Caco-2 (cell line): Measurements from ENCODE around the gene NABP2. TPM values are rescaled to one million over a fixed set of nuclear protein-coding genes. Genes with fewer than 3 reads are reported as not detected.
"Not testable (repeated sequence)": the region's sequence is repeated elsewhere in the genome, so short reads cannot be mapped to it uniquely, and the experiment has no call there.

Experiments
- BruUV-seq: library from RNA; stranded (reverse); fragments of 400-500 nt; replicated peaks from 2 replicates; lab custom pipeline; 2021; lab: Mats Ljungman, UMichigan
- CTCF ChIA-PET: fragments of 300-600 bp; sonication (Branson Sonifier 250); formaldehyde crosslinking; loops from one replicate; lab custom pipeline; 2022; ENCODE audit warnings: antibody characterized with exemption; lab: Charles Lee
- POLR2A ChIA-PET: fragments of 300-600 bp; sonication (Branson Sonifier 250); formaldehyde crosslinking; loops from one replicate; lab custom pipeline; 2022; ENCODE audit warnings: antibody characterized with exemption; lab: Charles Lee
- DNase-seq, 2 experiments: peaks; one replicate each; pipeline versions ENCODE4 v3.0.0 to v3.0.0-alpha.2; 2020 to 2022
- H3K27me3 ChIP-seq: replicated peaks from 2 replicates; pipeline ENCODE4 v1.6.0; 2011; ENCODE audit warnings: low read length; ENCODE audit not compliant: control insufficient read depth, insufficient read depth
- H3K36me3 ChIP-seq: 2 replicates; pipeline ENCODE4 v1.5.1; 2011; ENCODE audit warnings: low read length; ENCODE audit not compliant: control insufficient read depth, insufficient read depth
- H3K4me1 ChIP-seq: fragments of 250-450 bp; sonication (Bioruptor Pico); 2 replicates; pipeline ENCODE4 v1.5.1; 2020; ENCODE audit warnings: mild to moderate bottlenecking
- H3K4me3 ChIP-seq: 2 replicates; pipeline ENCODE4 v1.5.1; 2011; ENCODE audit warnings: low read depth, mild to moderate bottlenecking, control low read depth, low read length
- H3K9me3 ChIP-seq: fragments of 250-450 bp; sonication (Bioruptor Pico); 2 replicates; pipeline ENCODE4 v1.5.1; 2020; ENCODE audit warnings: mild to moderate bottlenecking, moderate library complexity
- H3K27ac Mint-ChIP-seq: one replicate; pipeline ENCODE4 v1.8.0; 2022; ENCODE audit warnings: mixed read lengths; ENCODE audit not compliant: unreplicated experiment
- H3K27me3 Mint-ChIP-seq: one replicate; pipeline ENCODE4 v1.8.0; 2022; ENCODE audit warnings: mixed read lengths; ENCODE audit not compliant: insufficient read depth, unreplicated experiment
- H3K36me3 Mint-ChIP-seq: one replicate; pipeline ENCODE4 v1.8.0; 2022; ENCODE audit warnings: mild to moderate bottlenecking, mixed read lengths; ENCODE audit not compliant: insufficient read depth, unreplicated experiment
- H3K4me1 Mint-ChIP-seq: one replicate; pipeline ENCODE4 v1.8.0; 2022; ENCODE audit warnings: low read depth, mixed read lengths; ENCODE audit not compliant: unreplicated experiment
- H3K4me3 Mint-ChIP-seq: one replicate; pipeline ENCODE4 v1.8.0; 2022; ENCODE audit warnings: mild to moderate bottlenecking, moderate library complexity, mixed read lengths; ENCODE audit not compliant: unreplicated experiment
- H3K9me3 Mint-ChIP-seq: one replicate; pipeline ENCODE4 v1.8.0; 2022; ENCODE audit warnings: mixed read lengths; ENCODE audit not compliant: unreplicated experiment
- intact Hi-C: fragments of 100-400 bp; cut with micrococcal nuclease; formaldehyde crosslinking; loops from one replicate; pipeline ENCODE4 v1.10.0; 2022; ENCODE audit not compliant: unreplicated experiment
- total RNA-seq: library from RNA; stranded (reverse); gene quantifications from 2 replicates; pipeline ENCODE4 v1.2.3, GENCODE V29; 2022
- TF ChIP-seq, protein P1 (sequence below), 2 experiments: fragments of 200-600 bp in 1 of 2; IDR thresholded peaks; 1 replicate in 1 of 2; 2 replicates in 1 of 2; pipeline versions ENCODE4 v1.5.1 to v1.8.0; 2011 to 2022; ENCODE audit warnings: antibody characterized with exemption in 1 of 2, control low read depth in 1 of 2, inconsistent platforms in 1 of 2, low read depth in 1 of 2, low read length in 1 of 2, mild to moderate bottlenecking in 1 of 2, moderate library complexity in 1 of 2; ENCODE audit not compliant: insufficient read depth in 1 of 2, severe bottlenecking in 1 of 2, unreplicated experiment in 1 of 2

The NABP2 gene
- total RNA-seq, 1 experiment from 2014 or later: 32.1 TPM

- Histone ChIP-seq H3K9me3 (no peaks in the 10 kb centered on the region), H3K27me3 (no peaks in the 10 kb centered on the region), H3K36me3 (peaks cover 2% of the 10 kb centered on the region; the same call in 1 of the 2 replicates), H3K4me1 (peaks cover 19% of the 10 kb centered on the region), H3K4me3 (peak overlapping the region; percentile 49)
- ChIA-PET CTCF (interaction anchor here (0.7 to 3.8 kb wide), 5 partner anchors 15 to 217 kb away, joined by 3 to 99 read pairs (median 10); partner anchors contain the start of genes RAB5B, RNF41 and ZC3H10), POLR2A (interaction anchor here (0.7 to 2.3 kb wide), 2 partner anchors 15 to 31 kb away, joined by 8 to 11 read pairs; partner anchors contain the start of gene RNF41)
- Mint-ChIP-seq H3K4me3 (peak overlapping the region; percentile 97), H3K4me1 (peaks cover 35% of the 10 kb centered on the region), H3K27me3 (peaks cover 3% of the 10 kb centered on the region), H3K36me3 (peaks cover 34% of the 10 kb centered on the region), H3K27ac (peak overlapping the region; percentile 98), H3K9me3 (no peaks in the 10 kb centered on the region)
- intact Hi-C loops: loop anchor here (1.0 to 5.0 kb wide), 4 partner anchors 71 to 277 kb away; partner anchors contain the start of genes CS and SPRYD4
- no TSS peak for BruUV-seq
- no peak for DNase-seq
- TF ChIP-seq, protein P1, sequence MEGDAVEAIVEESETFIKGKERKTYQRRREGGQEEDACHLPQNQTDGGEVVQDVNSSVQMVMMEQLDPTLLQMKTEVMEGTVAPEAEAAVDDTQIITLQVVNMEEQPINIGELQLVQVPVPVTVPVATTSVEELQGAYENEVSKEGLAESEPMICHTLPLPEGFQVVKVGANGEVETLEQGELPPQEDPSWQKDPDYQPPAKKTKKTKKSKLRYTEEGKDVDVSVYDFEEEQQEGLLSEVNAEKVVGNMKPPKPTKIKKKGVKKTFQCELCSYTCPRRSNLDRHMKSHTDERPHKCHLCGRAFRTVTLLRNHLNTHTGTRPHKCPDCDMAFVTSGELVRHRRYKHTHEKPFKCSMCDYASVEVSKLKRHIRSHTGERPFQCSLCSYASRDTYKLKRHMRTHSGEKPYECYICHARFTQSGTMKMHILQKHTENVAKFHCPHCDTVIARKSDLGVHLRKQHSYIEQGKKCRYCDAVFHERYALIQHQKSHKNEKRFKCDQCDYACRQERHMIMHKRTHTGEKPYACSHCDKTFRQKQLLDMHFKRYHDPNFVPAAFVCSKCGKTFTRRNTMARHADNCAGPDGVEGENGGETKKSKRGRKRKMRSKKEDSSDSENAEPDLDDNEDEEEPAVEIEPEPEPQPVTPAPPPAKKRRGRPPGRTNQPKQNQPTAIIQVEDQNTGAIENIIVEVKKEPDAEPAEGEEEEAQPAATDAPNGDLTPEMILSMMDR (IDR thresholded peaks at IDR 0.05; ENCODE audit: insufficient read depth in 1 of 2, low read depth in 1 of 2, low read length in 1 of 2, severe bottlenecking in 1 of 2, unreplicated experiment in 1 of 2): no peak
Observed at GRCh38 chr12:56190695-56191155, 33.4 kb upstream of the NABP2 start.

GRCh38 chr12:56192582-56192981 is 31.6 kb upstream of the NABP2 start:
- H3K9me3 Mint-ChIP-seq: no peaks in the 10 kb centered on the region
- DNase-seq: no peak
- H3K4me3 ChIP-seq: no peak overlapping the region
- H3K4me1 Mint-ChIP-seq: peaks cover 32% of the 10 kb centered on the region
- no peaks in the 10 kb centered on the region for H3K27me3 ChIP-seq
- H3K36me3 Mint-ChIP-seq: peaks cover 33% of the 10 kb centered on the region
- TF ChIP-seq, protein P1 (IDR thresholded peaks at IDR 0.05; ENCODE audit: insufficient read depth in 1 of 2, low read depth in 1 of 2, low read length in 1 of 2, severe bottlenecking in 1 of 2, unreplicated experiment in 1 of 2): no peak
- H3K27me3 Mint-ChIP-seq: peaks cover 3% of the 10 kb centered on the region
- CTCF ChIA-PET: no interaction called here
- no TSS peak for BruUV-seq
- no peaks in the 10 kb centered on the region for H3K9me3 ChIP-seq
- H3K4me3 Mint-ChIP-seq: no peak overlapping the region
- no peaks in the 10 kb centered on the region for H3K36me3 ChIP-seq
- POLR2A ChIA-PET: no interaction called here
- H3K4me1 ChIP-seq: peaks cover 25% of the 10 kb centered on the region
- H3K27ac Mint-ChIP-seq: no peak overlapping the region
- intact Hi-C loops: loop anchor here (2.0 to 5.0 kb wide), 3 partner anchors 66 to 275 kb away; partner anchors contain the start of genes ANKRD52 and SPRYD4

DNA sequence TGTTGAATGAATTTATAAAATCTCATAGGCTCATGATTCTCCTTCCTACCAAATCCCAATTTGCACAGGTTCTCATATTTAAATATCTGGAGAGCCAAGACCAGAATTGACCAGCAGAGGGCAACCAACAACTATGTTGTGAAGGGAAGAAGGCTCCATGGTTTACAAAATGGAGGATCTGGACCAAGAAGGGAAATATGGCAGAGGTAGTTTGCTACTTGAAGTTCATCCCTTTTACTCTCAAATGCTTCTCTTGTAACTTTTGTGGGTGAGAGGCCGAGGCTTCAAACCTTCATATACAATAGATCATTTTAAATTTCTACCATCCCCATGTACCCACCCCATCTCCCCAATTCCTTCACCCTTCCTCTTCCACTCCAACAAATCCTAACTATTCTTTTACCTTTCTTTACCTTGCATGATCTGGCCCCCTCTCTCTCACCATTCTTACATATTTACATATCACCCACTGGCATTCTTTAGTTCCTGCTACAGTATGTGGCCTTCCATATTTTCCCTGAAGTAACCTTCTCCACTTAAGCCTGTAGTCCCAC is 31.0 kb upstream of the NABP2 start:
- Histone ChIP-seq H3K36me3 (no peaks in the 10 kb centered on the region), H3K9me3 (no peaks in the 10 kb centered on the region), H3K4me1 (peaks cover 19% of the 10 kb centered on the region), H3K27me3 (no peaks in the 10 kb centered on the region), H3K4me3 (no peak overlapping the region)
- no TSS peak for BruUV-seq
- peak overlapping the region; percentile 54 for H3K27ac Mint-ChIP-seq
- peaks cover 3% of the 10 kb centered on the region for H3K27me3 Mint-ChIP-seq
- intact Hi-C loops: loop anchor here (1.0 to 5.0 kb wide), 4 partner anchors 31 to 274 kb away; partner anchors contain the start of genes ANKRD52, NABP2 and SPRYD4
- H3K4me3 Mint-ChIP-seq: peak overlapping the region; percentile 1
- peaks cover 28% of the 10 kb centered on the region for H3K4me1 Mint-ChIP-seq
- ChIA-PET POLR2A (no interaction called here), CTCF (no interaction called here)
- TF ChIP-seq, protein P1 (IDR thresholded peaks at IDR 0.05; ENCODE audit: insufficient read depth in 1 of 2, low read depth in 1 of 2, low read length in 1 of 2, severe bottlenecking in 1 of 2, unreplicated experiment in 1 of 2): peak; percentile 68 to 72
- peaks cover 35% of the 10 kb centered on the region for H3K36me3 Mint-ChIP-seq
- DNase-seq: peak; percentile 75 to 82
- no peaks in the 10 kb centered on the region for H3K9me3 Mint-ChIP-seq

DNA sequence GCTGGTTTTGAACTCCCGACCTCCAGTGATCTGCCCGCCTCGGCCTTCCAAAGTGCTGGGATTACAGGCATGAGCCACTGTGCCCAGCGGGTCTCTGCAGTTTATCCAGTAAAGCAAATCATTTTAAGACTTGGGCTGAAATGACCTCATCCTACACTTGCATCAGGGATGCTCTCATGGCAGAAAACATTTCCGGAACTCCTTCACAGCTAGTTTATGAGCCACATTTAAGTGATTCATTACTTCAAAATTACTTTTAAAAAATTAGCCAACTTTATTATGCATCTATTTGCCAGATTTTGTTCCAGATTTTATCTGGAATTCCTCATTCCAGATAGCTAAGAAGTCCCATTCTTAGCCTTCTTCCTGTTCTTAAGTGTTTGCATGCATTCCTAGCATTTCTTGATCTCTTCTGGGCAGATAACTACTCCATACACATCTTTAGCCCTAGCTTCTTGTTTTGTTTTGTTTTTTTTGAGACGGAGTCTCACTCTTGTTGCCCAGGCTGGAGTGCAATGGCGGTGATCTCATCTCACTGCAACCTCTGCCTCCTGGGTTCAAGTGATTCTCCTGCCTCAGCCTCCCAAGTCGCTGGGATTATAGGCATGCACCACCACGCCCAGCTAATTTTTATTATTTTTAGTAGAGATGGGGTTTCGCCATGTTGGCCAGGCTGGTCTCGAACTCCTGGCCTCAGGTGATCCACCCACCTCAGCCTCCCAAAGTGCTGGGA is 27.2 kb upstream of the NABP2 start:
- Mint-ChIP-seq H3K36me3 (peaks cover 30% of the 10 kb centered on the region), H3K4me1 (peaks cover 22% of the 10 kb centered on the region), H3K27ac (peak overlapping the region; percentile 65)
- H3K36me3 ChIP-seq, H3K4me3 Mint-ChIP-seq, H3K9me3 ChIP-seq, H3K27me3 Mint-ChIP-seq, H3K27me3 ChIP-seq, BruUV-seq, H3K9me3 Mint-ChIP-seq, H3K4me3 ChIP-seq, DNase-seq, intact Hi-C loops: not testable (repeated sequence)
- CTCF ChIA-PET: interaction anchor here (1.1 to 2.5 kb wide), 3 partner anchors 9 to 119 kb away, joined by 3 to 18 read pairs (median 7); partner anchors contain the start of gene RNF41
- peaks cover 17% of the 10 kb centered on the region for H3K4me1 ChIP-seq
- POLR2A ChIA-PET: interaction anchor here (0.5 to 1.1 kb wide), 4 partner anchors 23 to 170 kb away, joined by 4 to 13 read pairs (median 8); partner anchors contain the start of genes MYL6 and RNF41
